ENCODE data around the gene AKT3. TPM values are rescaled to one million over a fixed set of nuclear protein-coding genes. Genes with fewer than 3 reads are reported as not detected.

Gene AKT3
- polyA plus RNA-seq, 1 experiment, result 34.9 TPM

DNA sequence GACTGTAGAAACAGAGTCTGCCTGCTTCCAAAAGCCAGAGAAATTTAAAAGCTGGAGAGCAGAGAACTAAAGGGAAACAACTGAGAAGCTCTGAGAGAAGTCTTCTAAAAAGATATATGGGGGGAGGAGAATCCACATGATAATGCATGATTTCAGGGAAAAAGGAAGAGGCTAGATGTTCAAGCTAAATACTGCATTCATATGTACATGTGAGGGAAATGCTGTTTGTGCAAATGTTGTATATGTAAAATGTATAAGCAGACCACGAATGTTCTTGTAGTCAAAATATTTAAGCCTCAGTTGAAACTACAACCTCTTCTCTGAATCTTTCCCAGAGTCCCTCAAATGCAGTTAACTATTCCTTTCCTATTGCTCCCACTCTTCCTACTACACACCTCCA lies 79.2 kb downstream of the AKT3 start:
- Histone ChIP-seq H3K4me3 (ENCODE audit: low read depth, low read length) (no peak overlapping the region), H3K27ac (ENCODE audit: low read depth, low read length) (no peak overlapping the region), H3K9me3 (ENCODE audit: control insufficient read depth, insufficient read depth, low read length) (no peaks in the 10 kb centered on the region), H3K27me3 (ENCODE audit: control insufficient read depth, insufficient read depth, low read length) (no peaks in the 10 kb centered on the region)
- POLR2A ChIA-PET, result no interaction called here
- DNase-seq (ENCODE audit: low read depth, low spot score), result no peak
- CTCF ChIA-PET, result no interaction called here
- TF ChIP-seq, protein P1, sequence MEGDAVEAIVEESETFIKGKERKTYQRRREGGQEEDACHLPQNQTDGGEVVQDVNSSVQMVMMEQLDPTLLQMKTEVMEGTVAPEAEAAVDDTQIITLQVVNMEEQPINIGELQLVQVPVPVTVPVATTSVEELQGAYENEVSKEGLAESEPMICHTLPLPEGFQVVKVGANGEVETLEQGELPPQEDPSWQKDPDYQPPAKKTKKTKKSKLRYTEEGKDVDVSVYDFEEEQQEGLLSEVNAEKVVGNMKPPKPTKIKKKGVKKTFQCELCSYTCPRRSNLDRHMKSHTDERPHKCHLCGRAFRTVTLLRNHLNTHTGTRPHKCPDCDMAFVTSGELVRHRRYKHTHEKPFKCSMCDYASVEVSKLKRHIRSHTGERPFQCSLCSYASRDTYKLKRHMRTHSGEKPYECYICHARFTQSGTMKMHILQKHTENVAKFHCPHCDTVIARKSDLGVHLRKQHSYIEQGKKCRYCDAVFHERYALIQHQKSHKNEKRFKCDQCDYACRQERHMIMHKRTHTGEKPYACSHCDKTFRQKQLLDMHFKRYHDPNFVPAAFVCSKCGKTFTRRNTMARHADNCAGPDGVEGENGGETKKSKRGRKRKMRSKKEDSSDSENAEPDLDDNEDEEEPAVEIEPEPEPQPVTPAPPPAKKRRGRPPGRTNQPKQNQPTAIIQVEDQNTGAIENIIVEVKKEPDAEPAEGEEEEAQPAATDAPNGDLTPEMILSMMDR (IDR thresholded peaks at IDR 0.05; ENCODE audit: low read depth, low read length), result no peak

DNA sequence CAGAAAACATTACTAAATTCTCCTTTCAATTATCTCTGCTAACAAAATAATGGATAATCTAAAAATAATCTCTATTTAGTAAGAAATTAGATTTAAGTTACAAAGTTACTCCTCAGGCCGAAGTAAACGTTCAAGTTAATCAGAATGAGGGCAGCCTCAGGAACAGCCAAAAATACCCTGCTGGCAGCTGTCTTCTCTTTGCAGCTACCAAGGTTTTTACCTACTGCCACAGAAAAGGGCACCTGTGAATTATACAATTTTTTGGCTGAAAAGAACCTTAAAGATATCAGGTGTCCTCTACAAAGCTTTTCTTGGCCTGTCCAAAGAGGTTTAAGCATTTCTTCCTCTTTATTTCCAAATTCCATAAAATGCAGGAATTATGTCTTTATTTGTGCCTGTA lies 84.4 kb downstream of the AKT3 start:
- TF ChIP-seq, protein P1 (IDR thresholded peaks at IDR 0.05; ENCODE audit: low read depth, low read length), result no peak
- DNase-seq (ENCODE audit: low read depth, low spot score), result no peak
- POLR2A ChIA-PET, result no interaction called here
- no peaks in the 10 kb centered on the region for H3K27me3 ChIP-seq (ENCODE audit: control insufficient read depth, insufficient read depth, low read length)
- no peak overlapping the region for H3K4me3 ChIP-seq (ENCODE audit: low read depth, low read length)
- H3K9me3 ChIP-seq (ENCODE audit: control insufficient read depth, insufficient read depth, low read length), result no peaks in the 10 kb centered on the region
- no peak overlapping the region for H3K27ac ChIP-seq (ENCODE audit: low read depth, low read length)
- CTCF ChIA-PET, result interaction anchor here (1.2 kb wide), 1 partner anchor 17 kb away, joined by 3 read pairs; no protein-coding TSS in a partner anchor

DNA sequence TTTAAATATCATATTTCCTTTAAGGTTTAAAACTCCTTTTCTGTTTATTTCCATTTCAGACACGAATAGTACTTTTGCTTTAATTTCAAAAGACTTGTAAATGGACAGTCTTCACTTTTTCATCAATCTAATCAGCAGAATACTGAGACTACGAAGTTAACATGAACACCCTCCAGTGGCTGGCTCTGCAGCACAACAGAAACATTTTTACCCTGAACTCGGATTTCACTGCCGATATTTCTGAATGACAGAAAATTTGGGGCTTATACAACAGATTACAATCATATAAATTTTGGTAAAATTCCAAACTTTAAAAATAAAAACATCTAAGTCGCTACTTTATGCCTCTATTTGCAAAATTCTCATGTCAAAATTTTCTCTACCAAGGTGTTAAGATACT lies 86.2 kb downstream of the AKT3 start:
- no peak for DNase-seq (ENCODE audit: low read depth, low spot score)
- Histone ChIP-seq H3K9me3 (ENCODE audit: control insufficient read depth, insufficient read depth, low read length) (no peaks in the 10 kb centered on the region), H3K27me3 (ENCODE audit: control insufficient read depth, insufficient read depth, low read length) (no peaks in the 10 kb centered on the region), H3K4me3 (ENCODE audit: low read depth, low read length) (no peak overlapping the region), H3K27ac (ENCODE audit: low read depth, low read length) (no peak overlapping the region)
- POLR2A ChIA-PET, result no interaction called here
- CTCF ChIA-PET, result interaction anchor here (1.0 to 2.3 kb wide), 4 partner anchors 15 to 37 kb away, joined by 3 to 13 read pairs (median 6); no protein-coding TSS in a partner anchor
- TF ChIP-seq, protein P1 (IDR thresholded peaks at IDR 0.05; ENCODE audit: low read depth, low read length), result no peak

DNA sequence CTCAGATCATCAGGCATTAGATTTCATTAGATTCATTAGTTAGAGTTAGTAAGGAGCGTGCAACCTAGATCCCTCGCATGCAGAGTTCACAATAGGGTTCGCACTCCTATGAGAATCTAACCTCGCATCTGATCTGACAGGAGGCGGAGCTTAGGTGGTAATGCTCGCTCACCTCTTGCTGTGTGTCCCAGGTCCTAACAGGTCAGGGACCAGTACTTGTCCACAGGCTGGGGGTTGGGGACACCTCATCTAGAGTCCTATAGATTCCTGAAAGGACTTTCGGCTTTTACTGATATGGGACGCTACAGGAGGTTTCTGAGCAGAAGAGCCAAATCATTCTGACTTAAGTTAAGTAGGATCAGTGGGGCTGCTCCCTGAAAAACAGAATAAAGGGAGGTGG lies 91.4 kb downstream of the AKT3 start:
- POLR2A ChIA-PET, result no interaction called here
- Histone ChIP-seq H3K27ac (ENCODE audit: low read depth, low read length) (no peak overlapping the region), H3K27me3 (ENCODE audit: control insufficient read depth, insufficient read depth, low read length) (no peaks in the 10 kb centered on the region), H3K9me3 (ENCODE audit: control insufficient read depth, insufficient read depth, low read length) (no peaks in the 10 kb centered on the region), H3K4me3 (ENCODE audit: low read depth, low read length) (no peak overlapping the region)
- CTCF ChIA-PET, result interaction anchor here (1.0 to 3.8 kb wide), 2 partner anchors 10 to 46 kb away, joined by 3 to 21 read pairs; no protein-coding TSS in a partner anchor
- TF ChIP-seq, protein P1 (IDR thresholded peaks at IDR 0.05; ENCODE audit: low read depth, low read length), result no peak
- no peak for DNase-seq (ENCODE audit: low read depth, low spot score)

DNA sequence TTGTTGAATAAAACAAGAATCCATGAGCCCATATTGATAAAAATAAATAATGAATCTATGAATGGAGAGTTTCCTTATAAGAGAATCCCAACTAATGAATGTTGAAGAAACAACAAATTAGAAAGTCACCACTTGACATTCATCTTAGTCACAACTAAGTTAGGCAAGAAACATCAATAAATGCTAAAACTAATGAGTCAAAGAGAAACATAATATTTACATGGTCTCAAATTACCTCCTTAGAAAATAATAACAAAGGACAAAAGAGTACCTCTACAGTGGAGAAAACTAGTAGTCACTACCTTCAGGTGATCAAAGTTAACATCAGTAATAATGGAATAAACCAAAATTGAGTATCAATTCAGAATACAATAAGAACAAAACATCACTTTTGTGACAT lies 93.5 kb downstream of the AKT3 start:
- CTCF ChIA-PET, result no interaction called here
- no peak for DNase-seq (ENCODE audit: low read depth, low spot score)
- no peak overlapping the region for H3K4me3 ChIP-seq (ENCODE audit: low read depth, low read length)
- H3K27me3 ChIP-seq (ENCODE audit: control insufficient read depth, insufficient read depth, low read length), result no peaks in the 10 kb centered on the region
- no peaks in the 10 kb centered on the region for H3K9me3 ChIP-seq (ENCODE audit: control insufficient read depth, insufficient read depth, low read length)
- TF ChIP-seq, protein P1 (IDR thresholded peaks at IDR 0.05; ENCODE audit: low read depth, low read length), result no peak
- POLR2A ChIA-PET, result no interaction called here
- H3K27ac ChIP-seq (ENCODE audit: low read depth, low read length), result no peak overlapping the region
